HG02763 (cell line): Measurements from ENCODE around the gene PGA5.
"Not testable (repeated sequence)": the region's sequence is repeated elsewhere in the genome, so short reads cannot be mapped to it uniquely, and the experiment has no call there.

Experiments
- ATAC-seq: cut with Tn5 transposase; IDR thresholded peaks from one replicate; pipeline ENCODE4 v1.9.1; 2021; ENCODE audit warnings: mild to moderate bottlenecking, moderate library complexity; ENCODE audit not compliant: unreplicated experiment

The PGA5 gene

GRCh38 chr11:61222692-61223091 is 18.3 kb upstream of the PGA5 start:
- ATAC-seq = not testable (repeated sequence)

- not testable (repeated sequence) for ATAC-seq
Measured at GRCh38 chr11:61226457-61227137, 14.4 kb upstream of the PGA5 start.

DNA sequence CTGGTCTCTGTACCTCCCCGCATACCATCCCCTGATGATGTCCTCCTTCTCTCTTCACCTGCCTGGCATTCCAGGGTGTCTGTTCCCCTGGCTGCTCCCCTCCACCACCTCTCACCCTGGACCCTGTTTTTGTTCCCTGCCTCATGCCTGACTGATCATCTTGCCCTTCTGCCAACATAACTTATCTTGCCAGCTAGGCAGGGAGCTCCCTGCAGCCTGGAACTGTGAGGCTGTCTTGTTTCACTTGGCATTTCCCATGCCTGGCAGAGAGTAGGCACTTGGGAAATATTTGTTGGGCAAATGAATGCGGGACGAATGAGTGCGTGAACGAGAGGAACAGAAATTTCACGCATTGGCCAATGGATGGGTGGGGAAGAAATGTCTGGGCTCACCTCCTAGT is 11.5 kb upstream of the PGA5 start:
- not testable (repeated sequence) for ATAC-seq

- ATAC-seq = not testable (repeated sequence)
Measured at GRCh38 chr11:61231033-61231432, 9.9 kb upstream of the PGA5 start.

DNA sequence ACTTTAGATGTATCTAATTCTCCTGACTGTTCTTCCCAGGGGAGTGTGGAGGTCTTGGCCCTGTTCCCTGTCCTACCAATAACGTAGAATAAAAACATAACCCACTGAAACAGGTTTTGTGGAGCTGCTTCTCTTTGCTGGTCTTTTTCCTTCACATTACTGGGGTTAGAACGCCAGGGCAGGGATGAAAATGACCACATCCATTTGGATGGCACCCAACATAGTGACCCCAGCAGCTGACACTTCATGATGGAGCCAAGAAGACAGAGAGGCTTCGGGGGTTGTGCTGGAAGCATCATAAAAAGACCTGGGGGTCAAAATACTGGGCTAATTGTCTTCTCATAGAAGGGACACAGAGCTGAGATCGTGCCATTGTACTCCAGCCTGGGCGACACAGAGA is 9.4 kb upstream of the PGA5 start:
- not testable (repeated sequence) for ATAC-seq

GRCh38 chr11:61232548-61233145 is 8.3 kb upstream of the PGA5 start:
- not testable (repeated sequence) for ATAC-seq

GRCh38 chr11:61237130-61237529 is 3.8 kb upstream of the PGA5 start:
- not testable (repeated sequence) for ATAC-seq

- not testable (repeated sequence) for ATAC-seq
Measured at GRCh38 chr11:61240288-61240687, 687 bp upstream of the PGA5 start.

GRCh38 chr11:61241526-61241925 is 551 bp downstream of the PGA5 start:
- ATAC-seq = not testable (repeated sequence)

DNA sequence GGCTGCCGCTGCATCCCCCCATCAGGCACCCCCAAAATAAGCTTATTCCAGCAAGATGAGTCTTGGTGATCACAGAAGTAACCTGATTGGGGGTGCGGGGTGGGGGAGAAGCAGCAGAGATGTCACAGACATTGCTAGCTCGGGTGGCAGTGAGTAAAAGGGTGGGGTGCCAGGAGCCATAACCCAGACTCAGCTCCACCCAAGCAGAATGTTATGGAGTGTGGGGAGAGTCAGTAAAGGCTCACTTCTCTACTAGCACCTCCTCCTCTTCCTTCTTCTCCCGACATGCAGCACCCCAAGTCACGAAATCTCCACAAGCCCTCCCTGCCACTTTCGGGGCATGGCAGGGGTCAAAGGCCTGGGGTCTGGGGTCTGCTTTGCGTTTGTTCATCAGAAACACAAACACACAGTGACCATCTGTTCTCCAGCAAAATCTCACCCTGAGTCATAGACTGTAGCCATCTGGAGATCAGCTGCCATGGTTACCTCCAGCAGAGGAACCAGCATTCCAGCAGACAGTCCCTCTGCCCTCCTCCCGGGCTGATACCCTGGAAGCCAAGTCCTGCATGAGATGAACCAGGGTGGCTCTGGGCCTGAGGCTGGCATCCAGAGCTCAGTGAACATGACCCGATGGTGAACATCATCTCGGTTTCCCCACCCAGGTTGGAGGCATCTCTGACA is 4.4 kb downstream of the PGA5 start:
- not testable (repeated sequence) for ATAC-seq

- not testable (repeated sequence) for ATAC-seq
Measured at GRCh38 chr11:61248071-61248470, 7.1 kb downstream of the PGA5 start.

DNA sequence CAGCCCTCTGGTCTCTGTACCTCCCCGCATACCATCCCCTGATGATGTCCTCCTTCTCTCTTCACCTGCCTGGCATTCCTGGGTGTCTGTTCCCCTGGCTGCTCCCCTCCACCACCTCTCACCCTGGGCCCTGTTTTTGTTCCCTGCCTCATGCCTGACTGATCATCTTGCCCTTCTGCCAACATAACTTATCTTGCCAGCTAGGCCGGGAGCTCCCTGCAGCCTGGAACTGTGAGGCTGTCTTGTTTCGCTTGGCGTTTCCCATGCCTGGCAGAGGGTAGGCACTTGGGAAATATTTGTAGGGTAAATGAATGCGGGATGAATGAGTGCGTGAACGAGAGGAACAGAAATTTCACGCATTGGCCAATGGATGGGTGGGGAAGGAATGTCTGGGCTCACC is 8.2 kb downstream of the PGA5 start:
- ATAC-seq = not testable (repeated sequence)

DNA sequence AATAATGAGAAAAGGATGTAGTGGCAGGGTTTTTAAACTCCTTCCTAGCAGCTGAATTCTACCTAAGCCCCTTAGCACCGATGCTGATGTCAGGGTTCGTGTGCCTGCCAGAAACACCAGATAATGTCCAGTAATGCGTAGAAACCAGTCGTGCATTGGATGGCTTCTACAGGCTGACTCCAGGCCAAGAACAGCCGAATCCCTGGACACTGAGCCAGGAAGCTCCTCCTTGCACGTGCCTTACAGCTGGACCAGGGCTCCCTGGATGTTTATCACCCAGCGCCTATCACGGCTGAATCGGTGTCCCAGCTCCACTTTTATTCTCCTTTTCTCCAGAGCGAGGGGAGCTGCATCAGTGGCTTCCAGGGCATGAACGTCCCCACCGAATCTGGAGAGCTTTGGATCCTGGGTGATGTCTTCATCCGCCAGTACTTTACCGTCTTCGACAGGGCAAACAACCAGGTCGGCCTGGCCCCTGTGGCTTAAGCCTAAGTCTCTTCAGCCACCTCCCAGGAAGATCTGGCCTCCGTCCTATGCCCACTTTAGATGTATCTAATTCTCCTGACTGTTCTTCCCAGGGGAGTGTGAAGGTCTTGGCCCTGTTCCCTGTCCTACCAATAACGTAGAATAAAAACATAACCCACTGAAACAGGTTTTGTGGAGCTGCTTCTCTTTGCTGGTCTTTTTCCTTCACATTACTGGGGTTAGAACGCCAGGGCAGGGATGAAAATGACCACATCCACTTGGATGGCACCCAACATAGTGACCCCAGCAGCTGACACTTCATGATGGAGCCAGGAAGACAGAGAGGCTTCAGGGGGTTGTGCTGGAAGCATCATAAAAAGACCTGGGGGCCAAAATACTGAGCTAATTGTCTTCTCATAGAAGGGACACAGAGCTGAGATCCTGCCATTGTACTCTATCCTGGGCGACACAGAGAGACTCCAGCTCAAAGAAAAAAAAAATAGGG is 10.1 kb downstream of the PGA5 start:
- not testable (repeated sequence) for ATAC-seq

DNA sequence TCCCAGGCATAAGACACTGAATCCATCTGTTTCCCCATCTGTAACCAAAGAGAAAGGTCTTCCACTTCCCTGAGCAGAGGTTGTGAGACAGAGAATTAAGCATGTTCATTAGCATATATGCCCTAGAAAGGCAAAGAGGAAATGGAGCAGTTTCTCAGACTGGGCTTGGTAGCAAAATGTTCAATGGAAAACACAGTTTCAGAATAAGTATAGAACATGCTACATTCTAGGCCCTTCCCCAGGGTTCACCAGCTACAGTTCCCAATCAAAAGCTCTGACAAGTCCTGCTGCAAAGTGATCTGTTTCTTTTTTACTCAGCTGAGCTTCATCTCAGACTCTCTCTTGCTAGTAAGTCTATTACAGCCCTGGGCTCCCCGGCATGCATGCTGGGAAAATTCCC is 11.4 kb downstream of the PGA5 start:
- ATAC-seq = not testable (repeated sequence)

DNA sequence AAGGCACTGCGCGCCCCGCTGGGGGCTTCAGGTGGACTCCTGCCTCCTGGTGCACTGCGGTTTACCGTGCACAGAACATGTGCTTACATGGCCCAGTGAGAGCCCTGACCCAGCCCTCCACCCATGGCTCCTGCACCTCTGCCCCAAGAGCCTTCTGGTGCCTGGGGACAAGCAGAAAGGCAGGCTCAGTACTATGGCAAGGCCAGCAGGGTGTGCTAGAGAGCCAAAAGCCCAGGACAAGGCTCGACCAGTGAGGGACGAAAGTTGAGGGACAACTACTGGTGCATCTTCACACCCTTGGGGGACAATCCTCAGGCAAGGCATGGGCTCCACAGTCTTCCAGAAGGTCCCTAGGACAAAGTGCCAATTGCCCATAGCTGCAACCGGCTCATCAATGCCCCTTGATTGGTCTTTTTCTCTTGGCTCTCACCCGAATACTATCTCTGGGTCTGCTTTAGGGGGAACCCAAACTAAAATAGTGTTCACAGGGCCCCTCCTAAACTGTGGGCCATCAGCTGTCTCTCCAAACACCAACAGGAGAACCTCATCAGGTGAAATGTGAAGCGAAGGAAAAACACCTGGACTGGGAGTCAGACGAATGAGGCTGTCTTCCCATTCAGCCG is 13.5 kb downstream of the PGA5 start:
- no peak for ATAC-seq

GRCh38 chr11:61256710-61257482 is 15.9 kb downstream of the PGA5 start:
- ATAC-seq = no peak

DNA sequence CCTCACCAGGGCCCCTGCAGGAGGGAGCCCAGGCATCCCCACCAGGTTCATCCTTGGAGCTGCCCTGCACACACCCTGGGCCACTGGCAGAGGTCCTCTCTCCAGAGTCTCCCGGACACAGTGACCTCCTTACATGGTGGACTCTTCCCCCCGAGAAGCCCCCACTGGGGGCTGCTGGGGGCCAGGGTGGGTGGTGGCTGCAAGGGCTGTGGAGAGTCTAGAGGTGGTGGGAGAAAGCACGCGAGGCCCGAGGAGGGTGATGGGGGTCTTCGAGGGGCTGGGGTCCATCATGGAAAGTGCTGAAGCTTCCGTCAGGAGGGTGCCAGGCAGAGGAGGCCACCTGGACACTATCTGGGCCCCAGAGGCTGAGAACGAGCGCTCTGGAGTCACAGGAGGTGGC is 17.6 kb downstream of the PGA5 start:
- no peak for ATAC-seq

DNA sequence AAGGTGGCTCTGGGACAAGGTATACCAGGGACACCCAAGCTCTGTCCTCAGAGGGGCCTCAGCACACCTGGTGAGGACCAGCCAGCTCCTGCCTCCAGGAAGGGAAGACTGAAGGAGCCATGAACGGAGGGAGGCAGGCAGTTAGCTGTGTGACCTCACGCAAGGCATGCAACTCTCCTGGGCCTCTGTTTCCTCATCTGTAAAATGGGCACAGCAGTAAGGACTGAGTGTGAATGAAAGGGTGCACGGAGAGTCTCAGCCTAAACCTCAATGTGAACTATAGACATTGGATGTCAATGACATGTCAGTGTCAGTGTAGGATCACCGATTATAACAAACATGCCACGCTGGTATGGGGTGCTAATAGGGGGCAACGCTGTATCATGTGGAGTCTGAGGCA is 18.4 kb downstream of the PGA5 start:
- no peak for ATAC-seq

DNA sequence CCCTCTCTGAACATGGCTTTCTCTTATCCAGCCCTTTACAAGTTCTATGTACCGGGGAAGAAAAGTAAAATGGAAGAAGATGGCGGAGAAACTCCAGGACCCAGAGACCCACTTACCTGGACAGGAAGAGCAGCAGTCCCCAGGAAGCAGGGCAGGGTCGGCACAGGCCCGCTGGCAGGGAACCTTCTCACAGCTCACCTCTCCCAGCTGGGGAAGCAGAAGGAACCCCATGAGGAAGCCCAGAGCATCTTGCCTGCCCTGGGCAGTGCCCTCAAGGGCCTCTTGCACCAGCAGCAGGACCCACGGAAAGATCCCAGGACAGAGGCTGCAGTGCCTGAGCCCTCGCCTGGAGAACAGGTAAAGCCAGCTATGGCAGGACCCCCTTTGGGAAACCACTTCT is 23.4 kb downstream of the PGA5 start:
- no peak for ATAC-seq

- ATAC-seq = no peak
Measured at GRCh38 chr11:61264795-61265194, 23.8 kb downstream of the PGA5 start.
